ENCODE data around the gene TUBGCP3.
"Not testable (repeated sequence)": the region's sequence is repeated elsewhere in the genome, so short reads cannot be mapped to it uniquely, and the experiment has no call there.

The TUBGCP3 gene

GRCh38 chr13:112587764-112588489 is at the start of gene TUBGCP3:
Gene TUBGCP3, minus strand, starts transcription at chr13:112588153. Its CDS starts 173 bp downstream, at chr13:112587980.
- peak; percentile 92 for DNase-seq

GRCh38 chr13:112637017-112637801 is 49.3 kb upstream of the TUBGCP3 start:
- DNase-seq: no peak

- DNase-seq: no peak
Measured at GRCh38 chr13:112636401-112636975, 48.5 kb upstream of the TUBGCP3 start.

GRCh38 chr13:112635323-112635722 is 47.4 kb upstream of the TUBGCP3 start:
- DNase-seq: no peak

GRCh38 chr13:112634102-112634501 is 46.1 kb upstream of the TUBGCP3 start:
- no peak for DNase-seq

GRCh38 chr13:112630226-112630625 is 42.3 kb upstream of the TUBGCP3 start:
- not testable (repeated sequence) for DNase-seq

GRCh38 chr13:112629161-112629560 is 41.2 kb upstream of the TUBGCP3 start:
- DNase-seq: no peak

GRCh38 chr13:112627613-112628012 is 39.7 kb upstream of the TUBGCP3 start:
- not testable (repeated sequence) for DNase-seq

- DNase-seq: no peak
Measured at GRCh38 chr13:112627161-112627560, 39.2 kb upstream of the TUBGCP3 start.

GRCh38 chr13:112626761-112627160 is 38.8 kb upstream of the TUBGCP3 start:
- DNase-seq: no peak

- DNase-seq: no peak
Measured at GRCh38 chr13:112626124-112626523, 38.2 kb upstream of the TUBGCP3 start.

- DNase-seq: no peak
Measured at GRCh38 chr13:112625698-112626097, 37.7 kb upstream of the TUBGCP3 start.

GRCh38 chr13:112624602-112625430 is 36.9 kb upstream of the TUBGCP3 start:
- no peak for DNase-seq

- DNase-seq: no peak
Measured at GRCh38 chr13:112624040-112624439, 36.1 kb upstream of the TUBGCP3 start.

GRCh38 chr13:112623051-112623711 is 35.2 kb upstream of the TUBGCP3 start:
- DNase-seq: no peak

GRCh38 chr13:112622375-112622774 is 34.4 kb upstream of the TUBGCP3 start:
- DNase-seq: no peak

GRCh38 chr13:112619730-112620631 is 32.0 kb upstream of the TUBGCP3 start:
- DNase-seq: peak; percentile 96

- DNase-seq: no peak
Measured at GRCh38 chr13:112618501-112618900, 30.5 kb upstream of the TUBGCP3 start.

- no peak for DNase-seq
Measured at GRCh38 chr13:112617754-112618375, 29.9 kb upstream of the TUBGCP3 start.

- peak; percentile 18 for DNase-seq
Measured at GRCh38 chr13:112616586-112617362, 28.8 kb upstream of the TUBGCP3 start.
